Immature natural killer cell (primary cell): ENCODE data around the gene KDM3B. TPM values are rescaled to one million over a fixed set of nuclear protein-coding genes. Genes with fewer than 3 reads are reported as not detected.

Source experiments
- DNase-seq, 3 donors: peaks; one replicate each; pipeline ENCODE4 v3.0.0; 2022; ENCODE audit warnings: mixed read lengths in 1 of 3
- H3K27ac Mint-ChIP-seq, 6 donors: one replicate each; pipeline ENCODE4 v1.8.0; 2020; ENCODE audit warnings: mixed read lengths in 6 of 6, mild to moderate bottlenecking in 5 of 6, inconsistent platforms in 4 of 6, moderate library complexity in 3 of 6
- H3K27me3 Mint-ChIP-seq, 3 donors: one replicate each; pipeline ENCODE4 v1.8.0; 2020 to 2021; ENCODE audit warnings: low read depth in 3 of 3, mild to moderate bottlenecking in 3 of 3, mixed read lengths in 3 of 3, moderate library complexity in 3 of 3, inconsistent platforms in 1 of 3
- H3K36me3 Mint-ChIP-seq, 3 donors: one replicate each; pipeline ENCODE4 v1.8.0; 2020; ENCODE audit warnings: mixed read lengths in 3 of 3, inconsistent platforms in 2 of 3, mild to moderate bottlenecking in 2 of 3
- H3K4me1 Mint-ChIP-seq, 2 donors: one replicate each; pipeline ENCODE4 v1.8.0; 2020; ENCODE audit warnings: inconsistent platforms in 2 of 2, mild to moderate bottlenecking in 2 of 2, mixed read lengths in 2 of 2, moderate library complexity in 1 of 2
- H3K4me3 Mint-ChIP-seq, 5 donors: one replicate each; pipeline ENCODE4 v1.8.0; 2020; ENCODE audit warnings: mild to moderate bottlenecking in 5 of 5, mixed read lengths in 5 of 5, inconsistent platforms in 3 of 5, moderate library complexity in 3 of 5
- H3K9me3 Mint-ChIP-seq, 6 donors: one replicate each; pipeline ENCODE4 v1.8.0; 2020; ENCODE audit warnings: mild to moderate bottlenecking in 6 of 6, mixed read lengths in 6 of 6, inconsistent platforms in 4 of 6, moderate library complexity in 3 of 6
- polyA plus RNA-seq, 3 donors: library from polyadenylated mRNA; unstranded; fragments of 300-500 nt; fragmentation: Illumina TruSeq; gene quantifications; one replicate each; pipeline ENCODE4 v1.2.3, GENCODE V29; 2021

Gene KDM3B
- polyA plus RNA-seq, 3 donors from 2014 or later = 4.0 to 14.5 (median 7.2) TPM

DNA sequence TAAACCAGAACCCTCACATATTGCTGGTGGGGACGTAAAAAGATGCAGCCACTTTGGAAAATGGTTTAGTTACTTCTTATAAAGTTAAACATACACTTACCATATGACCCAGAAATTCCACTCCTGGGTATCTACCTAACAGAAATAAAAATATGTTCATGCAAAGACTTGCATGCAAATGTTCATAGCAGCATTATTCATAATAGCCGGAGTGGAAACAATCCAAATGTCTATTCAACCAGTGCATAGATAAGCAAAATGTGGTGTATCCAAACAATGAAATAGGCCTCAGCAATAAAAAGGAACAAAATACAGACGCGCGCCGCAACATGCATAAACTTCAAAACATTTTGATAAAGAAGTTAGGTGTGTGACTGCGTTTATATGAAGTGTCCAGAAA lies 124.4 kb downstream of the KDM3B start:
- Mint-ChIP-seq H3K27ac (no peak overlapping the region), H3K9me3 (no peaks in the 10 kb centered on the region), H3K4me1 (no peaks in the 10 kb centered on the region), H3K4me3 (no peak overlapping the region), H3K27me3 (peaks cover 2 to 14% (median 5%) of the 10 kb centered on the region in 3 donors), H3K36me3 (no peaks in the 10 kb centered on the region)
- no peak for DNase-seq

DNA sequence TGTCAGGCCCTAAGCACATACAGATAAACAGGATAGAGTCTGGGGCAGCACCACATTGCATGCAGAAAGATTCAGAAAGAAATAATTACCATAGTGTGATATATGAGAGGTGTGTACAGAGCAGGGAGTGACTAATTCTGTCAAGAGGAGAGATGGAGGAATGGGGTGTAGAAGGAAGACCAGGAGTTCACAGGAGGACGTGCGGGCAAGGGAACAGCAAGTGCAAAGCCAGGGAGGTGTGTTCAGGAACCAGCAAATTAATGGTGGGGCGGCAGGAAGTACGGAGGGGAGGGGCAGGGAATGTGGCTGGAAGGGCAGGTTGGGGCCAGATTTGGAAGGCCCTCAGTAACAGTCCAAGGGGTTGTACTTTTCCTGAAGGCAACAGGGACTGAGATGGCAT lies 130.2 kb downstream of the KDM3B start:
- Mint-ChIP-seq H3K27me3 (peaks cover 0 to 5% (median 3%) of the 10 kb centered on the region in 3 donors), H3K4me3 (no peak overlapping the region), H3K36me3 (peaks cover 0 to 3% (median 0%) of the 10 kb centered on the region in 3 donors), H3K9me3 (no peaks in the 10 kb centered on the region), H3K27ac (no peak overlapping the region), H3K4me1 (no peaks in the 10 kb centered on the region)
- no peak for DNase-seq

Other genes with a start within 250 kb of the KDM3B start
- not detected for gene NME5, start 213.3 kb upstream of the KDM3B start, polyA plus RNA-seq
- gene BRD8, start 174.1 kb upstream of the KDM3B start, polyA plus RNA-seq = 10 to 100 TPM; 10.6 to 32.0 (median 16.8) TPM
- gene KIF20A, start 173.6 kb upstream of the KDM3B start, polyA plus RNA-seq = under 1 TPM in 2 of 3 donors, not detected in 1; 0.34 to 0.43 TPM
- gene CDC23, start 139.4 kb upstream of the KDM3B start, polyA plus RNA-seq = 10 to 100 TPM; 15.3 to 28.2 (median 23.6) TPM
- gene GFRA3, start 78.1 kb upstream of the KDM3B start, polyA plus RNA-seq = not detected
- gene CDC25C, start 20.9 kb upstream of the KDM3B start, polyA plus RNA-seq = 1 to 10 TPM in 1 of 3 donors, under 1 TPM in 2; 0.19 to 2.3 (median 0.57) TPM
- 10 to 100 TPM; 16.2 to 32.1 (median 25.2) TPM for gene FAM53C, start 14.4 kb upstream of the KDM3B start, polyA plus RNA-seq
- under 1 TPM in 2 of 3 donors, not detected in 1; 0.11 to 0.48 TPM for gene REEP2, start 86.4 kb downstream of the KDM3B start, polyA plus RNA-seq
- under 1 TPM in 2 of 3 donors, not detected in 1; 0.52 to 0.99 TPM for gene EGR1, start 112.8 kb downstream of the KDM3B start, polyA plus RNA-seq
- 10 to 100 TPM; 30.0 to 38.2 (median 33.5) TPM for gene ETF1, start 190.6 kb downstream of the KDM3B start, polyA plus RNA-seq
- gene HSPA9, start 222.7 kb downstream of the KDM3B start, polyA plus RNA-seq = 100 to 1,000 TPM in 2 of 3 donors, 10 to 100 TPM in 1; 92.8 to 153 (median 145) TPM